Middle frontal gyrus (tissue), 1 donor: ENCODE data around the gene PRELID1.
A peak's percentile ranks its signal among the peaks of the same experiment; 100 is the strongest.

ENCODE experiments used
- DNase-seq: peaks from one replicate; pipeline ENCODE4 v3.0.0-alpha.2; 2015; ENCODE audit warnings: low spot score; ENCODE audit errors: extremely low spot score

The PRELID1 gene

GRCh38 chr5:177313561-177314259, 10.1 kb downstream of the PRELID1 start:
- DNase-seq = no peak

- no peak for DNase-seq
Measured at GRCh38 chr5:177314376-177315342, 11.1 kb downstream of the PRELID1 start.

DNA sequence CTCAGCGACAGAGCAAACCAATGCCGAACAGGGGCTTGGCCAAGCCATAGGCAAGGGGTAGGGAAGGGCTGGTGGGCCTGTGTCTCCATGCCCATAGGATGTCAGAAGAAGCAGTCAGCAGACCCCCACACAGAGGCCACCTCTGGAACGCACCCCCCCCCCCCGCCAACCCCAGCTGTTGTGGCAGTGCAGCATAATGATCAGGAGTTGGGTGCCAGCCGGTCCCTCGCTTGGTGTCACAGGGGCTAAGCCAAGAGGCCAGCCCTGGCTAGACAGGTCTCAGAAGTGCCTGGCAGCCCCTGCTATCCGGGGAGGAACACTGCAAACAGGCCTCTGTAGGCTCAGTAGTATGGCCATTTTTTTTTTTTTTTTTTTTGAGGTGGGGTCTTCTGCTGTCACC, 11.8 kb downstream of the PRELID1 start:
- DNase-seq = no peak

GRCh38 chr5:177316005-177316404, 12.4 kb downstream of the PRELID1 start:
- DNase-seq = no peak

DNA sequence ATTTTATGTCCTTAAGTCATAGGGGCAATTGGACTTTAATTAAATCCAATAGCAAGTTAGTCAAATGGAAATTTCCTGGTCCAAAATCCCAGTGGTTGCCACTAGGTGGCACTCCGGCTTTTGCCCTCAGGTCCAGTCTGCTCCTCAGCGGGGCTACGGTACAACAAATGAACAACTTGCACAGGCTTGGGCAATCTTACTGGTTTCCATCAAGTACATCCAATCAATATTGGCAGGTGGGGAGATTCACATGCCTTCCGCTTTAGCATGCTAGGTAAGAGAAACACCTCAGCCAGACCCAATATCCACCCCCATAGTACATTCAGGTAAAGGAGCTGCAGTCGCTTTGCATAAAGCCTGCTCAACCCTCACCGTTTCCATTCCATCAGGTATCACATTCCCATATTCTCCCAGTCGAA, 14.4 kb downstream of the PRELID1 start:
- DNase-seq = peak; percentile 51

- no peak for DNase-seq
Measured at GRCh38 chr5:177319913-177320588, 16.5 kb downstream of the PRELID1 start.

- no peak for DNase-seq
Measured at GRCh38 chr5:177320879-177321278, 17.3 kb downstream of the PRELID1 start.

- no peak for DNase-seq
Measured at GRCh38 chr5:177325868-177326381, 22.3 kb downstream of the PRELID1 start.

DNA sequence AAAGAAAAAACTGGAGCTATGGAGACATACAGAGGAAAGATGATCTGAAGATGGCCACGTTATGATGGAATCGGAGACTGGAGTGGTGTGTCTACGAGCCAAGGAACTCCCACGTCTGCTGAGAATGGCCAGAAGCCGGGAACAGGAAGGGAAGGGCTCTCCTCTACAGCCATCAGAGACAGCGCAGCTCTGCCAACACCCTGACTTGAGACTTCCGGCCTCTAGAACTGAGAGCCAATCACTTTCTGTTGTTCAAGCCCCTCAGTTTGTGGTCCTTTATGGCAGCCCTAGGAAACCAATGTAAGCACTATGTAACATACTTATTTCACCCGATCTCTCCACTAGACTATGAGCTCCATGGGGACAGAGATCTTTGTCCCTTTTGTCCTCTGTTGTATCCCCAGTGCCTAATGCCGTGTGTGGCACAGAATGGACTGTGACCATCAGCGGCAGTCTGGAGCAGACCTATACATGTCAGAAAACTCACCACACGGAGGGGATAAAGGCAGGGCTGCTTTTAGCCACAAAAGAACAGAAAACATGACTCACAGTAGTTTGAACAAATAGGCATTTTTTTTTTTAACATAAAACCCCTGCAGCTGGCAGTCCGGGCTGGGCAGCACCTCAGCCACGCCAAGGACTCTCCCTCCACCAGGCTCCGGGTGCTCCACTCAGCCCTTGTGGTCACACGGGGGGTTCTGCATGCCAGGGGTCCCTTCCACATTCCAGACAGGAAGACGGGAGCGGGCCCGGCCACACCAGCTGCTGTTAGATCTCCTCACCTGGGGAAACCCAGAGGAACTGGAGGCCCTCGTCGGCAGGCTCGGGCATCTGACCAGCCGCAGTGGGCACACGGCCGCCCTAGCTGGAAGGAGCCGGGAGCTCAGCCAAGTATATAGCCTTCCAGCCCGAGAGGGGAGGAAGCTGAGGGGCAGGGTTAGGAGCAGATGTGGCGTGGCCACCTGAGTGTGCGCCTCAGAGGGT, 24.2 kb downstream of the PRELID1 start:
- no peak for DNase-seq

- no peak for DNase-seq
Measured at GRCh38 chr5:177328545-177329231, 25.1 kb downstream of the PRELID1 start.

- no peak for DNase-seq
Measured at GRCh38 chr5:177329883-177330282, 26.3 kb downstream of the PRELID1 start.

- no peak for DNase-seq
Measured at GRCh38 chr5:177330991-177331842, 27.6 kb downstream of the PRELID1 start.

GRCh38 chr5:177332031-177332895, 28.7 kb downstream of the PRELID1 start:
- no peak for DNase-seq

DNA sequence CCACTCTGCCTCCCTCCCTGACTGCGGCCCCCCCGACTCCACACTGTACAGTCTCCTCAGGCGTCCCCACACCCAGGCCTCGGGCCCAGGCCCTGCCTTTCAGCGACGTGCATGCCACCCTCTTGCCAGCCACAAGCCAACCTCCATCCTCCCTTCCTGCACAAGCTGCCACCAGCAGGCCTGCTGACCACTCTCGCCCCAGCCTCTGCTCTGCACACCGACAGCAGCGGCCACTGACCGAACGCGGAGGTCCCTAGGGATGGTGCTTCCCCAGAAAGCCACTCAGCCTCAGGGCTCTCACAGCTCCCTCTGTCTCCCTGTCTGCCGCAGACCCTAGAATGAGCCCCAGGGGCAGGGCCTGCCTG, 29.3 kb downstream of the PRELID1 start:
- no peak for DNase-seq

GRCh38 chr5:177333420-177334154, 30.0 kb downstream of the PRELID1 start:
- no peak for DNase-seq

DNA sequence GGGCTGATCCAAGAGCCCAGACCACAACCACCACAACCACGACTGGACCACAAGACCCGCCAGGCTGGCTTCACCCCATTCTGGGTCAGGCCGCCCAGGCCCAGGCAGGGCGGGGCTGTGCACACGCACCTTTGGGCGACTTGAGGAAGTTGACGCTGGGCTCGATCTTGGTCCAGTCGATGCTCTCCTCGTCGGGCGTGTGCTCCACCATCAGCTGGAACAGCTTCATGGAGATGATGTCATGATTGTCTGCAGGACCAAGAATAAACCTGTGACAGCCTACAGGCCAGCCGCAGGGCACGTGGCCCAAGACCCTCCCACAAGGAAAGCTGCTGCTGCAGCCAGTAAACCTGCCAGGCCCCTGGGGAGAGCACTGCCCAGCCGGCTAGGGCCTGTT, 30.6 kb downstream of the PRELID1 start:
- no peak for DNase-seq
